Cardiac fibroblast (primary cell): ENCODE data around the gene ASIC5.

Experiments
- DNase-seq, 2 donors: peaks; one replicate each; pipeline versions ENCODE4 v3.0.0 to v3.0.0-alpha.2; 2010; ENCODE audit warnings: low read depth in 2 of 2
- H3K4me3 ChIP-seq, 2 donors: replicated peaks in 1 of 2; 1 replicate in 1 of 2; 2 replicates in 1 of 2; pipeline ENCODE4 v1.5.1; 2011; ENCODE audit warnings: low read depth in 2 of 2, low read length in 2 of 2, mild to moderate bottlenecking in 2 of 2, moderate library complexity in 1 of 2
- TF ChIP-seq, protein P1 (sequence below): IDR thresholded peaks from one replicate; pipeline ENCODE4 v1.5.1; 2011; ENCODE audit warnings: low read depth, mild to moderate bottlenecking, low read length, inconsistent platforms

The ASIC5 gene

GRCh38 chr4:155854582-155855226 lies 11.4 kb downstream of the ASIC5 start:
- TF ChIP-seq, protein P1, sequence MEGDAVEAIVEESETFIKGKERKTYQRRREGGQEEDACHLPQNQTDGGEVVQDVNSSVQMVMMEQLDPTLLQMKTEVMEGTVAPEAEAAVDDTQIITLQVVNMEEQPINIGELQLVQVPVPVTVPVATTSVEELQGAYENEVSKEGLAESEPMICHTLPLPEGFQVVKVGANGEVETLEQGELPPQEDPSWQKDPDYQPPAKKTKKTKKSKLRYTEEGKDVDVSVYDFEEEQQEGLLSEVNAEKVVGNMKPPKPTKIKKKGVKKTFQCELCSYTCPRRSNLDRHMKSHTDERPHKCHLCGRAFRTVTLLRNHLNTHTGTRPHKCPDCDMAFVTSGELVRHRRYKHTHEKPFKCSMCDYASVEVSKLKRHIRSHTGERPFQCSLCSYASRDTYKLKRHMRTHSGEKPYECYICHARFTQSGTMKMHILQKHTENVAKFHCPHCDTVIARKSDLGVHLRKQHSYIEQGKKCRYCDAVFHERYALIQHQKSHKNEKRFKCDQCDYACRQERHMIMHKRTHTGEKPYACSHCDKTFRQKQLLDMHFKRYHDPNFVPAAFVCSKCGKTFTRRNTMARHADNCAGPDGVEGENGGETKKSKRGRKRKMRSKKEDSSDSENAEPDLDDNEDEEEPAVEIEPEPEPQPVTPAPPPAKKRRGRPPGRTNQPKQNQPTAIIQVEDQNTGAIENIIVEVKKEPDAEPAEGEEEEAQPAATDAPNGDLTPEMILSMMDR, result no peak
- peak; percentile 3 to 18 for DNase-seq
- H3K4me3 ChIP-seq, result no peak overlapping the region

DNA sequence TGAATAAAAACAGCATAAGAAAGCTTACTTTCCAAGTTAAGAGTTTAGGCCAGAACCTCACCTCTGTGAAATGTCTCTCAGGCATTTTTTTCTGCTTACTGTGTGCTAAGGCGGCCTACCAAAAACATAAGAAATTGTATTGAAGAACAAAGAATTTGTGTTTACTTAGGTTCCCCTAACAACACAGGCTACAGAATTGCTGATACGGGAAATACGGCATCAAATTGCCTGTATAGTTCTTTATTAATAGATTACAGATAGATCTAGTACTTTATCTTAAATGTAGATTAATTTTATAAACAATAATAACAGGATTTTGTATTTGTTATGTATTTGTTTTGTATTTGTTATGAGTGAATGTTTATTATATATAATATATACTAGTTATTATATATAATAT lies 12.9 kb downstream of the ASIC5 start:
- DNase-seq, result no peak
- TF ChIP-seq, protein P1, result no peak
- no peak overlapping the region for H3K4me3 ChIP-seq

- H3K4me3 ChIP-seq, result no peak overlapping the region
- TF ChIP-seq, protein P1, result no peak
- no peak for DNase-seq
Measured at GRCh38 chr4:155849042-155849441, 17.0 kb downstream of the ASIC5 start.

GRCh38 chr4:155846929-155847328 lies 19.1 kb downstream of the ASIC5 start:
- DNase-seq, result no peak
- TF ChIP-seq, protein P1, result no peak

GRCh38 chr4:155842080-155842479 lies 24.0 kb downstream of the ASIC5 start:
- TF ChIP-seq, protein P1, result no peak
- DNase-seq, result no peak

More at GRCh38 chr4:155846929-155847328, 19.1 kb downstream of the ASIC5 start:
- no peak overlapping the region for H3K4me3 ChIP-seq

GRCh38 chr4:155837203-155837796 lies 28.8 kb downstream of the ASIC5 start:
- TF ChIP-seq, protein P1, result no peak
- DNase-seq, result no peak
- H3K4me3 ChIP-seq, result no peak overlapping the region

More at GRCh38 chr4:155842080-155842479, 24.0 kb downstream of the ASIC5 start:
- H3K4me3 ChIP-seq, result no peak overlapping the region
